ENCODE results near the gene FBXW9.
"Not testable (repeated sequence)": the region's sequence is repeated elsewhere in the genome, so short reads cannot be mapped to it uniquely, and the experiment has no call there.

- not testable (repeated sequence) for TF ChIP-seq CTCF, POLR2A (IDR thresholded peaks at IDR 0.05)
Observed at GRCh38 chr19:12678039-12678438, 18.4 kb downstream of the FBXW9 start.

Measured in thyroid gland (tissue), 4 donors.